Peyer's patch (tissue), 4 donors: Measurements from ENCODE around the gene DBNL.

Source experiments
- POLR2A ChIP-seq, 2 donors: fragments of 450-650 bp; IDR thresholded peaks; one replicate each; pipeline ENCODE4 v1.5.1; 2017; ENCODE audit warnings: antibody characterized with exemption in 2 of 2, mild to moderate bottlenecking in 2 of 2, moderate library complexity in 2 of 2
- TF ChIP-seq, protein P1 (sequence below), 6 experiments: fragments of 450-650 bp in 4 of 6; fragments of 200-600 bp in 2 of 6; sonication (generic) in 1 of 6; IDR thresholded peaks; one replicate each; pipeline ENCODE4 v1.5.1; 2017 to 2019; ENCODE audit warnings: antibody characterized with exemption in 6 of 6, mild to moderate bottlenecking in 3 of 6, moderate library complexity in 1 of 6

GRCh38 chr7:44102846-44103565, 58.5 kb downstream of the DBNL start:
- TF ChIP-seq, protein P1, sequence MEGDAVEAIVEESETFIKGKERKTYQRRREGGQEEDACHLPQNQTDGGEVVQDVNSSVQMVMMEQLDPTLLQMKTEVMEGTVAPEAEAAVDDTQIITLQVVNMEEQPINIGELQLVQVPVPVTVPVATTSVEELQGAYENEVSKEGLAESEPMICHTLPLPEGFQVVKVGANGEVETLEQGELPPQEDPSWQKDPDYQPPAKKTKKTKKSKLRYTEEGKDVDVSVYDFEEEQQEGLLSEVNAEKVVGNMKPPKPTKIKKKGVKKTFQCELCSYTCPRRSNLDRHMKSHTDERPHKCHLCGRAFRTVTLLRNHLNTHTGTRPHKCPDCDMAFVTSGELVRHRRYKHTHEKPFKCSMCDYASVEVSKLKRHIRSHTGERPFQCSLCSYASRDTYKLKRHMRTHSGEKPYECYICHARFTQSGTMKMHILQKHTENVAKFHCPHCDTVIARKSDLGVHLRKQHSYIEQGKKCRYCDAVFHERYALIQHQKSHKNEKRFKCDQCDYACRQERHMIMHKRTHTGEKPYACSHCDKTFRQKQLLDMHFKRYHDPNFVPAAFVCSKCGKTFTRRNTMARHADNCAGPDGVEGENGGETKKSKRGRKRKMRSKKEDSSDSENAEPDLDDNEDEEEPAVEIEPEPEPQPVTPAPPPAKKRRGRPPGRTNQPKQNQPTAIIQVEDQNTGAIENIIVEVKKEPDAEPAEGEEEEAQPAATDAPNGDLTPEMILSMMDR (IDR thresholded peaks at IDR 0.05) = no peak
- TF ChIP-seq POLR2A (IDR thresholded peaks at IDR 0.05) = no peak
